Regular cardiac myocyte (primary cell): Measurements from ENCODE around the gene ACSM4. TPM values are rescaled to one million over a fixed set of nuclear protein-coding genes. Genes with fewer than 3 reads are reported as not detected.

ENCODE experiments used
- total RNA-seq: library from RNA; depleted of rRNA; stranded (reverse); fragments of >200 nt; gene quantifications from 2 replicates; pipeline ENCODE4 v1.2.3, GENCODE V29; 2014

The ACSM4 gene, protein sequence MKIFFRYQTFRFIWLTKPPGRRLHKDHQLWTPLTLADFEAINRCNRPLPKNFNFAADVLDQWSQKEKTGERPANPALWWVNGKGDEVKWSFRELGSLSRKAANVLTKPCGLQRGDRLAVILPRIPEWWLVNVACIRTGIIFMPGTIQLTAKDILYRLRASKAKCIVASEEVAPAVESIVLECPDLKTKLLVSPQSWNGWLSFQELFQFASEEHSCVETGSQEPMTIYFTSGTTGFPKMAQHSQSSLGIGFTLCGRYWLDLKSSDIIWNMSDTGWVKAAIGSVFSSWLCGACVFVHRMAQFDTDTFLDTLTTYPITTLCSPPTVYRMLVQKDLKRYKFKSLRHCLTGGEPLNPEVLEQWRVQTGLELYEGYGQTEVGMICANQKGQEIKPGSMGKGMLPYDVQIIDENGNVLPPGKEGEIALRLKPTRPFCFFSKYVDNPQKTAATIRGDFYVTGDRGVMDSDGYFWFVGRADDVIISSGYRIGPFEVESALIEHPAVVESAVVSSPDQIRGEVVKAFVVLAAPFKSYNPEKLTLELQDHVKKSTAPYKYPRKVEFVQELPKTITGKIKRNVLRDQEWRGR
- total RNA-seq = not detected in 2 replicates

DNA sequence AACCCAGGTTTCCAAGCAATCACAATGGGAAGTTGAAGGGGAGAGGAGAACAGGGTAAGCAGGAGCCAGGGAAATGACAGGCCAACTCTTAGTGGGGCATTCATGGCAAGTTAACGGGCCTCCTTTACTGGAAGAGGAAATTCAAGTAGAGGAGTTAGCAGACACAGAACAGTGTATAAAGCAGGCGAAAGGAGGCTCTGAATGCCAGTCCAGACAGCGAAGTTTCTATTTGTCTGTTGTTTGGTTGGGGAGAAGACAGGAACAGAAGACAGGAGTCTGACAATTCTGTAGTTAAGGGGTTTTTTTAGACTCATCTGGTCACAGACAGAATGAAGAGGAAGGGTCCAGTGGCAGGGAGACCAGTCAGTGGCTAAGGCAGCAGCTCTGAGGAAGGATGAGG is at the start of gene ACSM4:
ACSM4 (plus strand) TSS at position 301 of the 400 bp plus-strand sequence. CDS start 260 bp downstream, outside the sequence.

Other genes starting within 250 kb of the ACSM4 start
- 24.7 and 213 TPM in 2 replicates for gene C1S, start 243.4 kb upstream of the ACSM4 start, total RNA-seq
- gene C1R, start 211.6 kb upstream of the ACSM4 start, total RNA-seq = 11.7 and 106 TPM in 2 replicates
- gene C1RL, start 194.9 kb upstream of the ACSM4 start, total RNA-seq = 7.1 and 37.2 TPM in 2 replicates
- 0.19 TPM in 1 of 2 replicates, not detected in the other for gene RBP5, start 175.2 kb upstream of the ACSM4 start, total RNA-seq
- gene CLSTN3, start 173.7 kb upstream of the ACSM4 start, total RNA-seq = 6.7 and 8.2 TPM in 2 replicates
- gene PEX5, start 114.4 kb upstream of the ACSM4 start, total RNA-seq = 20.3 and 29.9 TPM in 2 replicates
- 3.1 and 3.3 TPM in 2 replicates for gene CD163L1, start 140.1 kb downstream of the ACSM4 start, total RNA-seq
- gene CD163, start 199.7 kb downstream of the ACSM4 start, total RNA-seq = under 0.01 TPM in 1 of 2 replicates, not detected in the other